HG03135 (cell line): ENCODE measurements around the gene LRRC14B.
"Not testable (repeated sequence)": the region's sequence is repeated elsewhere in the genome, so short reads cannot be mapped to it uniquely, and the experiment has no call there.

Experiments used
- ATAC-seq: cut with Tn5 transposase; IDR thresholded peaks from one replicate; pipeline ENCODE4 v1.9.1; 2021; ENCODE audit warnings: mild to moderate bottlenecking, moderate library complexity; ENCODE audit not compliant: unreplicated experiment

Gene LRRC14B

DNA sequence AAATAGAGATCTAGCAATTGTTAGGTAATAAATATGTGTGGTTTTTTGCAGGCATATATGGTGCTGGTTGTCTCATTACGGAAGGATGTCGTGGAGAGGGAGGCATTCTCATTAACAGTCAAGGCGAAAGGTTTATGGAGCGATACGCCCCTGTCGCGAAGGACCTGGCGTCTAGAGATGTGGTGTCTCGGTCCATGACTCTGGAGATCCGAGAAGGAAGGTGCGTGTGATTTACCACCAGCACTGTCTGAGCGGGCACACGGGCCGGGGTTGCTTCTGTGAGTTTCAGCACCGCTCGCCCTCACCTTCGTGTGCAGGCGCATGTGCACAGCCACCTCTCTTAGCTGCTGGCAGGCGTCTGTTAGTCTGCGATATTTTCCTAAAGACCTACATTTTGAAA lies 42.1 kb downstream of the LRRC14B start:
- ATAC-seq, result not testable (repeated sequence)

DNA sequence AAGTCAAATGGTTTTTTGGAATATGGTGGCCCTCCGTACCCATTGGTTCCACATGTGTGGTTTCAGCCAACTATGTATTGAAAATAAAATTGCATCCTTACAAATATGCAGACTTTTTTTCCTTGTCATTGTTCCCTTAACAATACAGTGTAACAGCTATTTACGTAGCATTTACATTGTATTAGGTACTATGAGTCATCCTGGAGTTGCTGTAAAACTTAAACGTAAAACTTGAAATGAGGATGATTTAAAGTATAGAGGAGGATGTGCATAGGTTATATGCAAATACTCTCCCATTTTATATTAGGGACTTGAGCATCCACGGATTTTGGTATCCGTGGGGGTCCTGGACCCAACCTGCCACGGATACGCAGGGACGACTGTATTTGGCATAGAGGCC lies 43.2 kb downstream of the LRRC14B start:
- ATAC-seq, result no peak

DNA sequence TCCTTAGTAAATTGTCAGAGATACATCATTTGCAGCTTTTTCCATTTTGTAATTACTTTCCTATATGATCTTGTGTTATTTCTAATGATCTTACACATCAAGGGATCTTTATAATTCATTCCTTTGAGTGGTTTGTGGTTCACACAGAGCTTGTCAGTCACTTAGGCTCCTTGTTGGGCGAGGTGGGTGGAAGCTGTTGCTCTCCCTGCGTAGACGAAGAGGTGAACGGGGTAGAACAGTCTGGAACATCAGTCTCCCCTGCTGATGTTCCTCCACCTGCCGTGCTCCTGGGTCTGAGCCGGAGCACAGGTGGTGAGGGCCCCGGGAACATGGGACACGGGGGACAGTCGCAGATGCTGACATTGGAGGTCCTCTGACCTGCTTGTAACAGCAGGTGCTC lies 44.2 kb downstream of the LRRC14B start:
- not testable (repeated sequence) for ATAC-seq

DNA sequence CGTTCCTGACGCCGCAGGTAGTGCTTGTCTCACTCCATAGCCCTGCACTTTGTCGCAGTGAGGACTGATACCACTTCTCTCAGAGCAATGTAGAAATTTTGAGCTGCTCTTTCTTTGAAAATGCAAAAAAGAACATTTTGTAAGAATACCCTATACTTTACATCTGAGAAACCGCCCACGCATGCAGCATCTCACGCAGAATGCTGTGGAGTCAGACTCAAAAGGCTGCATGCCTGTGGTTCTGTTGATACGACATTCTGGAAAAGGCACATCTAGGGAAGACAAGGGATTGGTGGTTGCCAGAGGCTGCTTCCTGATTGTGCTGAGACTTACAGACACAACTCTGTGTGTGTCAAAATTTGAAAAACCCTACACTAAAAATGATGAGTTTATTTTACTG lies 46.6 kb downstream of the LRRC14B start:
- ATAC-seq, result not testable (repeated sequence)

DNA sequence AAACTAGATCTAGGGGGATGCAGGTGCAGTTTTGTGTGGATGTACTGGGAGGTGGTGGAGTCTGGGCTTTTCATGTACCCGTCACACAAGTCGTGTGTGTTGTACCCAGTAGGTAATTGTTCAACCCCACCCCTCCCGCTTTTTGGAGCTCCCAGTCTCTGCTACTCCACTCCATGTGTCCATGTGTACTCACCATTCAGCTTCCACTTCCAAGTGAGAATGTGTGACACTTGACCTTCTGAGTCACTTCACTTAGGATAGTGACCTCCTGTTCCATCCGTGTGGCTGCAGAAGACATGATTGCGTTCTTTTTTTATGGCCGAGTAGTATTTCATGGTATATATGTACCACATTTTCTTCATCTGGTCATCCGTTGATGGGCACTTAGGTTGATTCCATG lies 49.3 kb downstream of the LRRC14B start:
- ATAC-seq, result not testable (repeated sequence)

DNA sequence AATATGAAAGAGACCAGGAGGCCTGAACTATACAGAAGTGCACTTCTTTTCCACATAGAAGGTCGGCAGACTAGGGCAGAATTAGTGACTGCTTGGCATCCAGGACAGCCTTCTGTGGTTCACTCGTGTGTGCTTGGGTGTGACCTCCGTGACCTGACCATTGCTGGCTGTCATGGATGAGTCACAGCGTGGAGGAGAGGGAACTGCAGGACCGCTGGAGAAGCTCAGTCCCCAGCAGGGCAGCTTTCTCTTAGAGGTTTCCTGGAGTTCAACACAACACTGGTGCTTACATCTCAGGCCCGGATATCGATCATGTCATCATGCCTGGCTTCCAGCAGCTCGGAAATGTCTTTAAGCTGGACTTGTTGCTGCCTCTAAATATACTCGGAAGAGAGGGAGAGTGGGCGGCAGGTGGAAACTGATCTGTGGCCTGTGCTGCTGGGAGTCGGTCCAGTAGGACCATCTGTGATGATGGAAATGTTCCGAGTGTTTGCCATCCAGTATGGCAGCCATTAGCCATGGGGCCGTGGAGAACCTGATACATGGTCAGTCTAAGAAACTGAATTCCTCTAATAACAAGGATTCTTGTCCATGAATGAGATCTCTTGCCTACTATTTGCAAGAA lies 49.9 kb downstream of the LRRC14B start:
- ATAC-seq, result not testable (repeated sequence)

DNA sequence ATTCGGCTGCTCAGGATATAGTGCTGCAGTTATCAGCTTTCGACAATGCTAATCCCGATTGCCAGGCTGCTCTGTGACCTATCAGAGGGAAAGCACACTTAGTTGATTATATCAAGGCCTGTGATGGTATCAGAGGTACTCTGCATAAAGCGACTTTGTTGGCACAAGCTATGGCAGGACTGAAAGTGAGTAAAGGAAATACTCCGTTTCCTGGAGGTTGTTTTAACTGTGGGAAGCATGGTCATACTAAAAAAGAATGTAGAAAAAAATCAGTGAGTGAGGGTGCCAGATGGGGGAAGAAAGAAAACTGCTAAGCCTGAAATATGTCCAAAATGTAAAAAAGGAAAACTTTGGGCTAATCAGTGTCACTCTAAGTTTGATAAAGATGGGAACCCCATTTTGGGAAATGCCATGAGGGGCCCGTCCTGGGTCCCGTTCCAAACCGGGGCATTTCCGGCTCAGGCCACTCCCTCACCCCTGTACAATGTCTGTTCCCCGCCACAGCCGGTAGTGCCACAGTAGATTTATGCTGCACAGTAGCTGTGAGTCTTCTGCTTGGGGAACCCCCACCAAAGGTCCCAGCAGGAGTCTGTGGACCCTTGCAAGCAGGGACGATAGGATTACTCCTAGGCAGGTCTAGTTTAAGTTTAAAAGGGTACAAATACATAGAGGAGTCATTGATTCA lies 52.5 kb downstream of the LRRC14B start:
- not testable (repeated sequence) for ATAC-seq

DNA sequence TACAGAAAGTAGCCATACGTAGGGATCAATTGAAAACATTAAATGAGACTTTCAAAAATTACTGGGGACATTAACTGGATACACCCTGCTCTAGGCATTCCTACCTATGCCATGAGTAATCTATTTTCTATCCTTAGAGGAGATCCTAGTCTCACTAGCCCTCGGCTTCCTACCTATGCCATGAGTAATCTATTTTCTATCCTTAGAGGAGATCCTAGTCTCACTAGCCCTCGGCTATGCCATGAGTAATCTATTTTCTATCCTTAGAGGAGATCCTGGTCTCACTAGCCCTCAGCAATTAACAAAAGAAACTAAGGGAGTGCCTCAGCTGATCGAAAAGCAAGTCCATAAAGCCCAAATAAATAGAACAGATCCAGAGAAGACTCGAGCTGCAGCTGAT lies 54.4 kb downstream of the LRRC14B start:
- ATAC-seq, result not testable (repeated sequence)
